Stimulated activated CD4-positive, alpha-beta T cell treated with anti-CD3 and anti-CD28 coated beads, Interleukin-15, amount 100 ng/mL, for 24 hours (primary cell): ENCODE measurements around the gene CSGALNACT2.
"Not testable (repeated sequence)": the region's sequence is repeated elsewhere in the genome, so short reads cannot be mapped to it uniquely, and the experiment has no call there.

Experiments used
- DNase-seq: peaks from one replicate; pipeline ENCODE4 v3.0.0-alpha.2; 2020

CSGALNACT2 gene

DNA sequence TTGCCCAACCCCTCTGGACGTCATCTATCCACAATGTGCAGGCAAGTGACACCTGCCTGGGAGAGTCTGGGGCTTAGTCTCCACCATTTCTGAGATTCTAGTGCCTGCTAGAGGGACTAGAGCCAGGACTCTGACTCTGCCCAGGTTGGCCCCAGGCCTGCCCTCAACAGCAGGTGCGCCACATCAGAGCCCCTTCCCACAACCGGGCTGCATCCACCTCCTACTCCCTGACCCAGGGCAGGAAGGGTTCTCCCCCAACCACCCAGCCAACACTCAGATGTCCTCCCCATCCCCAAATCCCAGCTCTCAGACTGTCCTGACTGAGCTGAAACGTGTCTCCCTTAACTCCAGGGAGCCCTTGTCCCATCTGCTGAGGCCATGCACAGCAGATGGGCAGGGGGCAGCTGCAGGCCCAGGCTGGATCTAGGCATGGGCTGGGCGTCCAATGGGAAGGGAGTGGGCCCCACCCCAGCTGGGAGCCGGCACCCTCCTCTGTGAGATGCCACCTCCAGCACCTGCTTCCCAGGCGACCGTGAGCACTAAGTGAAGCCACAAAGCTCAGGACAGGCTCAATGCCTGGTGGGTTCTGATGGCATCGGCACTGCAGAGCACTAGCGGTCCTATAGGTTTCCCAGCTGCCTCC, 79.4 kb downstream of the CSGALNACT2 start:
- DNase-seq = no peak

DNA sequence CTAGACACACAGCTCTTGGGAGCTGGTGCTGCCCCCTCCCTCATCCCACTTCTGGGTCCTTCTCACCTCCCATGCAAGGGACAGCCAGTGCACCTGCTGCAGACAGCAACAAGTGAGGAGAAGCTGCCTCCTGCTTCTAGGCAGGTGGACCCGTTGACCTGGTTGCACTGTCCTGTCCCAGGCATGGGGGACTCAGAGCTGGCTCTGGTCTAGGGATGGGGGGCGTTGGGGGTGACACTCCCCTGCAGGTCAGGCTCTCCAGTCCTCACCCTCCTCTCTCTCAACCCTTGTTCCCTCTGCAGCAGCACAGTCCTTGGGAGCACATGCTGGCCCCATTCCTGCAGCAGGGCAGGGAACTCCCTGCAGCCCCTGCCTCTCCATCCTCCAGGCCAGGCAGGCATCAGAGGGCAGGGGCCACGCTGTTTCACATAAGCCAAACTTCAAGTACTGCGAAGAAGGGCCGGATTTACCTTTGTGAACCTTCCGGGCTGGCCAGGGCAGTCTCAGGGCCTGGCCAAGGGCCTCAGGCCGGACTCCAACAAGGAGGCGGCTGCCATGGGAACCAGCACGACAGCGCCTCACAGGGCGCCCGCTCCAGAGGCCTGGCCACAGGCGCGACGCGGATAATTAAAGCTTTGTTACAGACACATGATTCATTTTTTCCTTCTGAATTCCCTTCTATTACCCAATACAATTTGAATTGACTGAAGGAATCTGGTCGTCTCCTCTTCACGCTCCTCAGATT, 80.1 kb downstream of the CSGALNACT2 start:
- DNase-seq = no peak

DNA sequence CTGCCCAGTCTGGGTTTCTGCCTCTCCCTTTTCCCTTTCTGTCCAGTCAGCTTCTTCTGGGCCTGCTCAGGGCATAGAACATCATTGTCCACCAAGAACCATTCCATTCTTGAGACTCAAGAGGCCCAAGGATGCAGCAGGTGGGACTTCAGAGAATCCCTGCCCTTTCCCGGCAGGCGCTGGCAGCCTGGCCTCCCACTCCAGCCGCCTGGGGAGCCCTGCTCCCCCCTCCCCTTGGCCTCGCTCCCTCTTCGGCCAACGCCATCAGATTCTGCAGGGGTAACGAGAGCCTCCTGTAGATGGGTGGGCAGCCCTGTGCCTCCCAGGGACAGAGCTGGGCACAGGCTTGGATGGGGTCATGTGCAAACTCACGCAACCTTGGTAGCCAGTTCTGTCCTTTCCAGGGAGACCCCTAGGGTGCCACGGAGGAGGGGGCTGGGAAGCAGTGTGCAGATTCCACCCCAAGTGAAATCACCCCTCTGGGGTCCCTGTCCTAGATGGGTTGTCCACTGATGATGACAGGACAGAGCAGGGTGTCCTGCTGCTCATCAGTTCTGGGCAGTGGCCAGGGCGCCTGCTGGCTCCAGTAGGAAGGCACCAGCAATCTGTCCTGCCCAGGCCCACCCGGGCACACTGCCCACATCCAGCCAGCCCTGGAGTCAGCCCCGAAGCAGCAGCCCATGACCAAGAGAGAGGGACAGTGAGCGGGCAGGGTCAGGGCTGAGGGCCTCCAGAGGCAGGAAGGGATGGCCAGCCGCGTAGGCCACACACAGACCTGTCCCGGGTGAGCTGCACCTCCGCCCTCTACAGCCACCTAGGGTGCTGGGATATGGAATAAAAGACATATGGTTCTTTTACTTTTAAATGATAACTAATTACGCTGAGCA, 80.9 kb downstream of the CSGALNACT2 start:
- DNase-seq = no peak

DNA sequence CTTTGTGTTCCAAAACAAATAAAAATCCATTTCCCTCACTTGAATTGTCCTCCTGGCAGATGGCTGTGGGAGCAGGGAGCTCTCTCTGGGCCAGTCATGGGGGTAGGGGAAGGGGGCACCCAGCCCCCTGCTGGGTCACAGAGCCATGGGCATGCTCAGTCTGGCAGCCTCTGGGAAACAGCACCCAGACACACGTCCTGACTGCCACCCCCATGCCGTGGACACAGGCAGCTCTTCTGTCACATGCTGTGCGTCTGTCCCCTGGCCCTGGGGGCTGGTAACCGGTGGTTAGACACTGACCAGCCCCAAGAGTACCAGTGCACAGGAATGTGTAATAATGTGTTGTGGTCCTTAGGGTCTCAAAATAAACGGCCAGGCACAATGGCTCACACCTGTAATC, 81.6 kb downstream of the CSGALNACT2 start:
- no peak for DNase-seq

- DNase-seq = not testable (repeated sequence)
Observed at GRCh38 chr10:43220251-43220650, 82.0 kb downstream of the CSGALNACT2 start.

DNA sequence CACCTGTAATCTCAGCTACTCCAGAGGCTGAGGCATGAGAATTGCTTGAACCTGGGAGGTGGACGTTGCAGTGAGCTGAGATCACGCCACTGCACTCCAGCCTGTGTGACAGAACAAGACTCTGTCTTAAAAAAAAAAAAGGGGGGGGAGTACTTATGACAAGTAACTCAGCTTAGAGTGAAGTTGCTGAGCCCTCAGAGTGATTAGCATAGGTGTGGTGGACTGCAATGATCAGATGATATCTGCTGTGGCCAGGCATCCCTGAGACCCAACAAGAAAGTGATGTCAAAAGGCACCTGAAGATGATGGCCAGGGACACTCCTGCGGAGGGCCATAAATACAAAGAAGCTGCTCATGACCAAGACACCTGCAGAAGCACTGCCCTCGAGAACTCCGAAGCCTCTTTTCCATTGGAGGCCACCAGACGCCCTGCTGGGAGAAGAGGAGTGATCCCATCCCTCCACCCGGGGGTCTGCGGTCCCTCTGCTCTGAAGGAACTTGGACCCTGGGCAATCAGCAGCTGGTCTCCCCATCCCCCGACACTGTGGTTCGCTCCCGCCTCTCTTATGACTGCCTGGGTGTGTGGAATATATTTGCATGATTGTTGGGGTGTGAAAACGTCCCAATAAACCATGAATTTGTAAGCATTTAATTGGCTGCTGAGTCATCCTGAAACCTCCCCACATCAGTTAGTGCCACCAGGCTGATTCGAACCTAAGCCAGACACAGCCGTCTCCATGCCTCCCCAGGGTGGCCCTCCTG, 82.6 kb downstream of the CSGALNACT2 start:
- DNase-seq = no peak

DNA sequence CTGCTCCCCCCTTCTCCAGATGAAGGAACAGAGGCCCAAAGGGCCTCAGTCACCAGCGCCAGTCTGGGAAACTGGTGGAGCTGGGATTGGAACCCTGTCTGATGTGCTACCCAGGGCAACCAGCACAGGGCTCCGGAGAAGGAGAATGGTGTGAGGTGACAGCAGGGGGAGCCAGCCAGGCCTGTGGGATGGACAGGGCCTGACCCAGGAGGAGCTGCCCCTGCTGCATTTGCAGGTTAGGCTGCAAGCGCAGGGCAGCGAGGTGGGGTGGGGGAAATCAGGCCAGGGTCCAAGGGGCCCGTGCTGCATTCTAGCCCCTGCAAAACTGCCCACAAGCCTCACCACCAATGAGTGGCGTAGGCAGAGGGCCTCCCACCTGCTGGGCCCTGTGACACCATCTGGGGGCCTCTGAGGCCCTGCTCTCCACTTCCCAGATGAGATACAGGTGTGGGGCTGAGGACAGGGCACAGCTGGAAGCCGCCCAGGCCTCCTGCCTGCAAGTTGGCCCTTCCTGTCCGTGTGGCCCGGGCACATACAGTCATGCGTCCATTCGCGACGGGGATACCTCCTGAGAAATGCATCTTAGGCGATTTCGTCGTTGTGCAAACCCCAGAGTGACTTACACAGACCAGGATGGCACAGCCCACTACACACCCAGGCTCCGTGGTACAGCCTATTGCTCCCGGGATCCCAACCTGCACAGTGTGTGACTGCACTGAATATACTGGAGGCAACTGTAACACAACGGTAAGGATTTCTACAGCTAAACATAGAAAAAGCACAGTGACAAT, 83.4 kb downstream of the CSGALNACT2 start:
- peak; percentile 6 for DNase-seq

GRCh38 chr10:43222210-43222720, 84.0 kb downstream of the CSGALNACT2 start:
- DNase-seq = no peak

GRCh38 chr10:43223056-43223455, 84.8 kb downstream of the CSGALNACT2 start:
- no peak for DNase-seq

DNA sequence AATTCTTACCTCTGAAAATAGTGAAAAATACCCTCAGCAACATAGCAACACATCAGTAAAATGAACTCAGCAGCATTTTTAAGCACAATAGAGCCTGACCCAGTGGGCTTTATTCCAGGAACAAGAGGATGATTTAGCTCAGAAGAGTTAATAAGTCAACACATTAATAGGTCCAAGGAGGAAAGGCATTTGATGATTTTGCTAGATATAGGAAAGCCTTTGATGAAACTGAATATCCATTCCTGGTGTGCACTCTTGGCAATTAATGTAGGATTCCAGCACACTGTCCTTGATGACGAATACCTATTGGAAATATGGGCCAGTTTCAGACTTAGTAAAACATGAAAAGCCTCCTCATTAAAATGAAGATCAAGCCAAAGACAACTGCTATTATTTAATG, 86.1 kb downstream of the CSGALNACT2 start:
- DNase-seq = no peak

- no peak for DNase-seq
Observed at GRCh38 chr10:43225004-43225786, 87.0 kb downstream of the CSGALNACT2 start.

DNA sequence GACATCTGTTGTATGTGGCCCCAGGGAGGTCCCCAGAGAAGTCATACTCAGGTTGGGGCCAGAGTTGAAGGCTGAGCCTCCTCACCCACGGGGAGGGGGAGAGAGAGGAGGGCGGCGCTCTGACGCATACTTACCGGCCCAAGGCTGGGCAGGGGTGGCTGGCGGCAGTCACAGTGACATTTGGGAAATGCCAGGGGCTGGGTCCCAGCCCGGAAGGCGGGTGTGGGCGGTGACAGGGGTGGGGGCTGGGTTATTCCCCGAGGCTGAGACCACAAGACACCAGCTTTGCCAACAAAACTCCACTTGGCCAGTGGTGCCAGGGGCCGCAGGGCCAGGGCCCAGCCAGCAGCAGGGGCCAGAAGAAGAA, 87.5 kb downstream of the CSGALNACT2 start:
- DNase-seq = peak; percentile 66

GRCh38 chr10:43226441-43226840, 88.2 kb downstream of the CSGALNACT2 start:
- no peak for DNase-seq

DNA sequence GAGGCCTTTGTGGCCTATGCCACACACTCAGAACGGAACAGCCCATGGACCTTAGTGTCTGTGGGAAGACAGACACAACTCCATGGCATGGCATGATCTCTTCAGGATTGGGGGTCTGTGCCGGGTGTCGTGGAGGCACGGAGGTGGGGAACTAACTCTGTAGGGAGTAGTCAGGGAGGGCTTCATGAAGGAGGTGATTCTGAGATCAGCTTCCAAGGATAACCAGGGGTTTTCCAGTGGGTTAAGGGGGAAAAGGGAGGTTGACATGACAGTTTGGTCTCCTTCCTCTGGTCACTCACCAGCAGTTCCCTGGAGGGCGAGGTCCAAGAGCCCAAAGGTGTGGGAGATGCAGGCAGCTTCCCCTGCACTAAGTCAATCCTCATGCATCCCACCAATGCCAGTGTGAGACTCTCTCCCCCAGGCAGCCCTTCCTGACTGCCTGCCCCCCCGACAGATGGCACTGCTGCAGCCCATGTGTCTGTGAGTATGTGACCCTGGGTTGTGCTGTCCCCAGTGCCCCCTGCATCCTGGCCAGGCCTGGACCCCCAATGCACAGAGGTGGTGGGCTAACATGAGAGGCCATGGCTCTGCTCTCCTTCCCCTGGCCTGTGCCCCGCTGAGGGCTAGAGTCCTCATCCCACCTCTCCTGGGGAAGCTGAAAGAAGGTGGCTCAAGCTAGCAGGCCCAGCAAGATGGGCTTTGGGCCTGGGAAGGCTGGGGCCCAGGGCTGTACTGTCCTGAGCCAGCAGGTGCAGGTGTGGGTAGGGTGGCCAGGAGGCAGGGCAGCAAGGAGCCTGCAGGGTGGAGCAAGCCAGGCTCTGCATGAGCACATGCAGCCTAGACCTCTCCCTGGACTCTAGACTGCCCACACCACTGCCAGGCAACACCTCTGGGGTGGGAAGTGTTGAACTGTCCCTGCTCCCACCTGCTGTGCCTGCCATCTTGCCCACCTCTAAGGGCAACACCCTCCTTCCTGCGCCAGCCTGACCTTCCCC, 88.9 kb downstream of the CSGALNACT2 start:
- DNase-seq = no peak

- no peak for DNase-seq
Observed at GRCh38 chr10:43227911-43228782, 89.9 kb downstream of the CSGALNACT2 start.

- no peak for DNase-seq
Observed at GRCh38 chr10:43228783-43229207, 90.5 kb downstream of the CSGALNACT2 start.

DNA sequence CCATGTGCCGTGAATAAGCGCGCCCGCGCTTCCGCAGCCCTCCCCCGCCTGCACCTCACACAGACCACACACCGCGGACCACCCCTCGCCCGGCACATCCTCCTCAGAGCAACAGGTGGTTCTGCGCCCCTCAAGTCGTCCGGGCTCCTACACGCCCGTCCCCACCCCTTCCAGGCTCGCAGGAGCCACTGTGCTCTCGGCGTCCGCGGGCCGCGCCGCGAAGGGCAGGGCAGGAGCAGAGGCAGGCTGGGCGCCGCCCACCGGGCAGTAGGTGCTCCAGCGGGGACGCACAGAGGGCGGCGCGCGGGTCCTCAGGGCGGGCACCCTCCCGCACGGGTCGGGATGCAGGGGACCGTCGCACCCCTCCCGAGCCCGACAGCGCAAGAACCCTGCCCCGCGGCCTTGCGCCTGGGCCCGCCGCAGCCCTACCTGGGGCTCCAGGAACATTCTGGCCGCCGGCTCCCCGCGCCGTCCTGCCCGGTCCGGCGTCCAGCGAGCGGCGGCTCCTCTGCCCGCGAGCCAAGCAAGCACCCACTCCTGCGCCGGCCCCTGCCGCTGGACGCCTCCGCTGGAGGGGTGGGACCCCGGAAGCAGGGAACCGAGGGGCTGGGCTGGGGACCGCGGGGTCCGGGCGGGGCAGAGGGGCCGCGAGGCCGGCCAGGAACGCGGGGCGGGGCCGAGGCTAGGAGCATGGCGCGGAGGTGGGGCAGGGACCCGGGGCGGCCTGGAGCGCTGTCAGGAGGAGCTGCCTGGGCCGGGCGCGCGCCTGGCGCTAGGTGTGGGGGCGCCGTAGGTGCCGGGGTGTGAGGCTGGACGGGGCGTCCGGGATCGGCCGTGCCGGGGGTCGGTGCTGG, 91.2 kb downstream of the CSGALNACT2 start:
- DNase-seq = peak; percentile 46
